GM23338 (cell line): ENCODE results near the gene HIF3A. TPM values are rescaled to one million over a fixed set of nuclear protein-coding genes. Genes with fewer than 3 reads are reported as not detected.

Experiments used
- ATAC-seq: fragments of 200-7000 bp; cut with Tn5 transposase; 3 replicates; pipeline ENCODE4 v1.9.1; 2020
- DNase-seq: peaks from one replicate; pipeline ENCODE4 v3.0.0-alpha.2; 2015; ENCODE audit warnings: low spot score
- H2AFZ ChIP-seq: fragments of 200-600 bp; sonication (generic); 2 replicates; pipeline ENCODE4 v1.8.0; 2016; ENCODE audit warnings: antibody characterized with exemption, mild to moderate bottlenecking, moderate library complexity
- H3F3A ChIP-seq: fragments of 200-600 bp; sonication (generic); replicated peaks from 2 replicates; pipeline ENCODE4 v1.8.0; 2017; ENCODE audit warnings: antibody characterized with exemption, mixed run types, low read depth
- H3K27ac ChIP-seq: fragments of 200-600 bp; sonication (generic); 2 replicates; pipeline ENCODE4 v1.6.1; 2016; ENCODE audit warnings: low read depth
- H3K27me3 ChIP-seq: fragments of 200-600 bp; sonication (generic); 2 replicates; pipeline ENCODE4 v1.8.0; 2016; ENCODE audit warnings: mild to moderate bottlenecking, mixed run types, moderate library complexity; ENCODE audit not compliant: insufficient read depth
- H3K36me3 ChIP-seq: fragments of 200-600 bp; sonication (generic); 2 replicates; pipeline ENCODE4 v1.8.0; 2016; ENCODE audit warnings: mild to moderate bottlenecking; ENCODE audit not compliant: insufficient read depth
- H3K4me1 ChIP-seq: fragments of 200-600 bp; sonication (generic); 2 replicates; pipeline ENCODE4 v1.8.0; 2016; ENCODE audit warnings: mild to moderate bottlenecking, moderate library complexity; ENCODE audit not compliant: insufficient read depth
- H3K4me2 ChIP-seq: fragments of 200-600 bp; sonication (generic); 2 replicates; pipeline ENCODE4 v1.7.1; 2017; ENCODE audit warnings: mixed run types
- H3K4me3 ChIP-seq: fragments of 200-600 bp; sonication (generic); 2 replicates; pipeline ENCODE4 v1.6.1; 2016; ENCODE audit warnings: mixed run types
- H3K79me2 ChIP-seq: fragments of 200-600 bp; sonication (generic); replicated peaks from 2 replicates; pipeline ENCODE4 v1.8.0; 2017; ENCODE audit warnings: mild to moderate bottlenecking; ENCODE audit not compliant: insufficient read depth
- H3K9me2 ChIP-seq: fragments of 200-600 bp; sonication (generic); 2 replicates; pipeline ENCODE4 v1.8.0; 2017; ENCODE audit not compliant: insufficient read depth
- H4K20me1 ChIP-seq: fragments of 200-600 bp; sonication (generic); replicated peaks from 2 replicates; pipeline ENCODE4 v1.8.0; 2017; ENCODE audit warnings: mild to moderate bottlenecking; ENCODE audit not compliant: insufficient read depth
- H3K27ac Mint-ChIP-seq: 2 replicates; pipeline ENCODE4 v1.8.0; 2020; ENCODE audit warnings: inconsistent platforms, mild to moderate bottlenecking, moderate library complexity, mixed read lengths
- H3K27me3 Mint-ChIP-seq: 3 replicates; pipeline ENCODE4 v1.8.0; 2022; ENCODE audit warnings: low read depth, mild to moderate bottlenecking, moderate library complexity, mixed read lengths, inconsistent platforms; ENCODE audit not compliant: insufficient read depth, poor library complexity
- H3K36me3 Mint-ChIP-seq: 3 replicates; pipeline ENCODE4 v1.8.0; 2021; ENCODE audit warnings: low read depth, mild to moderate bottlenecking, inconsistent platforms, moderate library complexity, mixed read lengths
- H3K4me1 Mint-ChIP-seq: 3 replicates; pipeline ENCODE4 v1.8.0; 2020; ENCODE audit warnings: mild to moderate bottlenecking, inconsistent platforms, mixed read lengths
- H3K4me3 Mint-ChIP-seq: 3 replicates; pipeline ENCODE4 v1.8.0; 2021; ENCODE audit warnings: moderate library complexity, mild to moderate bottlenecking, inconsistent platforms, mixed read lengths
- H3K9me3 Mint-ChIP-seq: 3 replicates; pipeline ENCODE4 v1.8.0; 2020; ENCODE audit warnings: moderate library complexity, mild to moderate bottlenecking, inconsistent platforms, mixed read lengths
- EZH2 ChIP-seq: fragments of 200-600 bp; sonication (generic); IDR thresholded peaks from one replicate; pipeline ENCODE4 v1.8.0; 2017; ENCODE audit warnings: antibody characterized with exemption, mild to moderate bottlenecking, low read depth; ENCODE audit not compliant: unreplicated experiment
- EZH2phosphoT487 ChIP-seq: fragments of 200-600 bp; sonication (generic); IDR thresholded peaks from one replicate; pipeline ENCODE4 v1.8.1; 2018; ENCODE audit warnings: antibody characterized with exemption; ENCODE audit not compliant: unreplicated experiment
- ZNF114 ChIP-seq: fragments of 250-450 bp; sonication (Bioruptor Pico); IDR thresholded peaks from 2 replicates; pipeline ENCODE4 v1.5.0; 2020; ENCODE audit warnings: mild to moderate bottlenecking, moderate library complexity
- polyA plus RNA-seq: library from polyadenylated mRNA; unstranded; fragments of >200 nt; fragmentation: Nextera tagmentation; extraction: Ambion mirVana; gene quantifications from 2 replicates; pipeline ENCODE4 v1.2.1, GENCODE V29; 2016
- total RNA-seq: library from RNA; depleted of rRNA; stranded (reverse); fragments of >200 nt; shearing (Covaris generic); gene quantifications from 2 replicates; pipeline ENCODE4 v1.2.3, GENCODE V29; 2014
- TF ChIP-seq, protein P1 (sequence below): fragments of 250-450 bp; sonication (Bioruptor Pico); IDR thresholded peaks from 2 replicates; pipeline ENCODE4 v1.5.0; 2020; ENCODE audit warnings: mild to moderate bottlenecking, moderate library complexity
- TF ChIP-seq, protein P2 (sequence below), 2 experiments: fragments of 200-600 bp in 1 of 2; sonication (generic) in 1 of 2; conservative IDR thresholded peaks; 2 replicates each; pipeline versions ENCODE4 v1.5.1 to v1.6.1; 2016 to 2017; ENCODE audit warnings: antibody characterized with exemption in 2 of 2, low read depth in 2 of 2, mild to moderate bottlenecking in 2 of 2, moderate library complexity in 1 of 2
- TF ChIP-seq, protein P3 (sequence below): IDR thresholded peaks from 2 replicates; pipeline ENCODE4 v1.6.1; 2016; ENCODE audit warnings: antibody characterized with exemption

The HIF3A gene
- total and polyA plus RNA-seq, 2 experiments from 2014 or later: 20.4 to 70.5 TPM

DNA sequence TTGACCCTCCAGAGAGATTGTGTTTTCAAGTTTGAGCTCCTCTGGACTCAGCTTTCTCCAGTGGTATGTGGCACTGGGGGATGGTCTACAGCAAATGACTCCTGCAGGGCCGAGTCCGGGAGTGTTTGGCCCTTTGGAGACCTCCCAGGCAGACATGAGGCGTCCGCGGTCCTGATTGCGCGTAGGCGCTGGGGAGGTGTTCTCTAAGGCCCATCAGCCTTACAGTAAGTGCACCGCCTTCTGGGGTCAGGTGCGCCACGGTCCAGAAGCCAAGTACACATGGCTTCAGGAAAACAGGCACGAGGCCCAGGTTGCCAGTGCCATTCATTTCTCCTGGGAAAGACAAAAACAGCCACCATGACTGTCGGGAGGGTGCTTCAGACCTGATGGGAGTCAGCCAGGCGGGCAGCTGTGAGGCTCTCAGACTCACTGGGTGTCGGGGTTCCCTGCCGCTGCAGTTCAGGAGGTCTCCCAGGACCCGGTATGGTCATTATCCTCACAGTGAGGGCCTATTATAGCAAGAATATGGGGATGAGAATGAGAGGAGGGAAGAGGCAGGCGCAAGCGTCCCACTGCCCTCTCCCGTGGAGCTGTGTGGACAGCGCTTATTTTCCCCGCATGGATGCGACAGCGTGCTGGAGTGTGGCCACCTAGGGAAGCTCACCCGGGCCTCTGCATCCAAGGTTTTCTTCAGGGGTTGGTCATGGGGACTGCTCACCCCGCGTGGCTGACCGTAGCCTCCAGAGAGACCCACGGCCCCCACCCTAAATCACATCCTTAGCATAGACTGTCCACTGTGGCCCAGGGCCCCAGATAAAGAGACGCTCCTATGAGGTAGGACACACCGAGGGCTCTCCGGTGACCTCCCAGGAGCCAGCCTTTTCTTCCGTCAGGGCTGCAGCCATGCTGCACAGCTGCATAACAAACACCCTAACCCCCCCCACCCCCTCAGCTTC, 94.7 kb downstream of the HIF3A start:
- Histone ChIP-seq H3K79me2 (no peaks in the 10 kb centered on the region), H3K4me3 (no peak overlapping the region), H4K20me1 (no peaks in the 10 kb centered on the region; the same call in 1 of the 2 replicates), H3K27ac (no peak overlapping the region), H2AFZ (no peak overlapping the region), H3K36me3 (no peaks in the 10 kb centered on the region; the same call in 1 of the 2 replicates), H3K27me3 (no peaks in the 10 kb centered on the region), H3F3A (peaks cover 14% of the 10 kb centered on the region), H3K4me1 (no peaks in the 10 kb centered on the region; the same call in 1 of the 2 replicates), H3K4me2 (no peak overlapping the region), H3K9me2 (no peaks in the 10 kb centered on the region)
- H3K27ac Mint-ChIP-seq: no peak overlapping the region
- H3K4me1 Mint-ChIP-seq: peaks cover 19% of the 10 kb centered on the region
- peaks cover 53% of the 10 kb centered on the region for H3K36me3 Mint-ChIP-seq
- DNase-seq: no peak
- ATAC-seq: peak; percentile 17; the same call in 2 of the 3 replicates
- peaks cover 23% of the 10 kb centered on the region for H3K27me3 Mint-ChIP-seq
- H3K4me3 Mint-ChIP-seq: no peak overlapping the region
- TF ChIP-seq EZH2phosphoT487 (no peak), EZH2 (no peak), ZNF114 (CRISPR knock-in tag) (no peak)
- TF ChIP-seq, protein P1, sequence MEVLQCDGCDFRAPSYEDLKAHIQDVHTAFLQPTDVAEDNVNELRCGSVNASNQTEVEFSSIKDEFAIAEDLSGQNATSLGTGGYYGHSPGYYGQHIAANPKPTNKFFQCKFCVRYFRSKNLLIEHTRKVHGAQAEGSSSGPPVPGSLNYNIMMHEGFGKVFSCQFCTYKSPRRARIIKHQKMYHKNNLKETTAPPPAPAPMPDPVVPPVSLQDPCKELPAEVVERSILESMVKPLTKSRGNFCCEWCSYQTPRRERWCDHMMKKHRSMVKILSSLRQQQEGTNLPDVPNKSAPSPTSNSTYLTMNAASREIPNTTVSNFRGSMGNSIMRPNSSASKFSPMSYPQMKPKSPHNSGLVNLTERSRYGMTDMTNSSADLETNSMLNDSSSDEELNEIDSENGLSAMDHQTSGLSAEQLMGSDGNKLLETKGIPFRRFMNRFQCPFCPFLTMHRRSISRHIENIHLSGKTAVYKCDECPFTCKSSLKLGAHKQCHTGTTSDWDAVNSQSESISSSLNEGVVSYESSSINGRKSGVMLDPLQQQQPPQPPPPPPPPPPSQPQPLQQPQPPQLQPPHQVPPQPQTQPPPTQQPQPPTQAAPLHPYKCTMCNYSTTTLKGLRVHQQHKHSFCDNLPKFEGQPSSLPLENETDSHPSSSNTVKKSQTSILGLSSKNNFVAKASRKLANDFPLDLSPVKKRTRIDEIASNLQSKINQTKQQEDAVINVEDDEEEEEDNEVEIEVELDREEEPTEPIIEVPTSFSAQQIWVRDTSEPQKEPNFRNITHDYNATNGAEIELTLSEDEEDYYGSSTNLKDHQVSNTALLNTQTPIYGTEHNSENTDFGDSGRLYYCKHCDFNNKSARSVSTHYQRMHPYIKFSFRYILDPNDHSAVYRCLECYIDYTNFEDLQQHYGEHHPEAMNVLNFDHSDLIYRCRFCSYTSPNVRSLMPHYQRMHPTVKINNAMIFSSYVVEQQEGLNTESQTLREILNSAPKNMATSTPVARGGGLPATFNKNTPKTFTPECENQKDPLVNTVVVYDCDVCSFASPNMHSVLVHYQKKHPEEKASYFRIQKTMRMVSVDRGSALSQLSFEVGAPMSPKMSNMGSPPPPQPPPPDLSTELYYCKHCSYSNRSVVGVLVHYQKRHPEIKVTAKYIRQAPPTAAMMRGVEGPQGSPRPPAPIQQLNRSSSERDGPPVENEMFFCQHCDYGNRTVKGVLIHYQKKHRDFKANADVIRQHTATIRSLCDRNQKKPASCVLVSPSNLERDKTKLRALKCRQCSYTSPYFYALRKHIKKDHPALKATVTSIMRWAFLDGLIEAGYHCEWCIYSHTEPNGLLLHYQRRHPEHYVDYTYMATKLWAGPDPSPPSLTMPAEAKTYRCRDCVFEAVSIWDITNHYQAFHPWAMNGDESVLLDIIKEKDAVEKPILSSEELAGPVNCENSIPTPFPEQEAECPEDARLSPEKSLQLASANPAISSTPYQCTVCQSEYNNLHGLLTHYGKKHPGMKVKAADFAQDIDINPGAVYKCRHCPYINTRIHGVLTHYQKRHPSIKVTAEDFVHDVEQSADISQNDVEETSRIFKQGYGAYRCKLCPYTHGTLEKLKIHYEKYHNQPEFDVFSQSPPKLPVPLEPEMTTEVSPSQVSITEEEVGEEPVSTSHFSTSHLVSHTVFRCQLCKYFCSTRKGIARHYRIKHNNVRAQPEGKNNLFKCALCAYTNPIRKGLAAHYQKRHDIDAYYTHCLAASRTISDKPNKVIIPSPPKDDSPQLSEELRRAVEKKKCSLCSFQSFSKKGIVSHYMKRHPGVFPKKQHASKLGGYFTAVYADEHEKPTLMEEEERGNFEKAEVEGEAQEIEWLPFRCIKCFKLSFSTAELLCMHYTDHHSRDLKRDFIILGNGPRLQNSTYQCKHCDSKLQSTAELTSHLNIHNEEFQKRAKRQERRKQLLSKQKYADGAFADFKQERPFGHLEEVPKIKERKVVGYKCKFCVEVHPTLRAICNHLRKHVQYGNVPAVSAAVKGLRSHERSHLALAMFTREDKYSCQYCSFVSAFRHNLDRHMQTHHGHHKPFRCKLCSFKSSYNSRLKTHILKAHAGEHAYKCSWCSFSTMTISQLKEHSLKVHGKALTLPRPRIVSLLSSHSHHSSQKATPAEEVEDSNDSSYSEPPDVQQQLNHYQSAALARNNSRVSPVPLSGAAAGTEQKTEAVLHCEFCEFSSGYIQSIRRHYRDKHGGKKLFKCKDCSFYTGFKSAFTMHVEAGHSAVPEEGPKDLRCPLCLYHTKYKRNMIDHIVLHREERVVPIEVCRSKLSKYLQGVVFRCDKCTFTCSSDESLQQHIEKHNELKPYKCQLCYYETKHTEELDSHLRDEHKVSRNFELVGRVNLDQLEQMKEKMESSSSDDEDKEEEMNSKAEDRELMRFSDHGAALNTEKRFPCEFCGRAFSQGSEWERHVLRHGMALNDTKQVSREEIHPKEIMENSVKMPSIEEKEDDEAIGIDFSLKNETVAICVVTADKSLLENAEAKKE (CRISPR knock-in tag): no peak
- TF ChIP-seq, protein P2, sequence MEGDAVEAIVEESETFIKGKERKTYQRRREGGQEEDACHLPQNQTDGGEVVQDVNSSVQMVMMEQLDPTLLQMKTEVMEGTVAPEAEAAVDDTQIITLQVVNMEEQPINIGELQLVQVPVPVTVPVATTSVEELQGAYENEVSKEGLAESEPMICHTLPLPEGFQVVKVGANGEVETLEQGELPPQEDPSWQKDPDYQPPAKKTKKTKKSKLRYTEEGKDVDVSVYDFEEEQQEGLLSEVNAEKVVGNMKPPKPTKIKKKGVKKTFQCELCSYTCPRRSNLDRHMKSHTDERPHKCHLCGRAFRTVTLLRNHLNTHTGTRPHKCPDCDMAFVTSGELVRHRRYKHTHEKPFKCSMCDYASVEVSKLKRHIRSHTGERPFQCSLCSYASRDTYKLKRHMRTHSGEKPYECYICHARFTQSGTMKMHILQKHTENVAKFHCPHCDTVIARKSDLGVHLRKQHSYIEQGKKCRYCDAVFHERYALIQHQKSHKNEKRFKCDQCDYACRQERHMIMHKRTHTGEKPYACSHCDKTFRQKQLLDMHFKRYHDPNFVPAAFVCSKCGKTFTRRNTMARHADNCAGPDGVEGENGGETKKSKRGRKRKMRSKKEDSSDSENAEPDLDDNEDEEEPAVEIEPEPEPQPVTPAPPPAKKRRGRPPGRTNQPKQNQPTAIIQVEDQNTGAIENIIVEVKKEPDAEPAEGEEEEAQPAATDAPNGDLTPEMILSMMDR (conservative IDR thresholded peaks at IDR 0.05; ENCODE audit: low read depth in 2 of 2): no peak
- TF ChIP-seq, protein P3, sequence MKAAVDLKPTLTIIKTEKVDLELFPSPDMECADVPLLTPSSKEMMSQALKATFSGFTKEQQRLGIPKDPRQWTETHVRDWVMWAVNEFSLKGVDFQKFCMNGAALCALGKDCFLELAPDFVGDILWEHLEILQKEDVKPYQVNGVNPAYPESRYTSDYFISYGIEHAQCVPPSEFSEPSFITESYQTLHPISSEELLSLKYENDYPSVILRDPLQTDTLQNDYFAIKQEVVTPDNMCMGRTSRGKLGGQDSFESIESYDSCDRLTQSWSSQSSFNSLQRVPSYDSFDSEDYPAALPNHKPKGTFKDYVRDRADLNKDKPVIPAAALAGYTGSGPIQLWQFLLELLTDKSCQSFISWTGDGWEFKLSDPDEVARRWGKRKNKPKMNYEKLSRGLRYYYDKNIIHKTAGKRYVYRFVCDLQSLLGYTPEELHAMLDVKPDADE: no peak
- no peaks in the 10 kb centered on the region for H3K9me3 Mint-ChIP-seq
